ENCODE measurements around the gene ATP13A1. TPM values are rescaled to one million over a fixed set of nuclear protein-coding genes. Genes with fewer than 3 reads are reported as not detected.

Gene ATP13A1
- total RNA-seq, 4 donors from 2014 or later: 59.3 to 104 (median 81.7) TPM

GRCh38 chr19:19662871-19663255 is 613 bp downstream of the ATP13A1 start:
- intact Hi-C loops (cut with DNase I): loop anchor here (5.0 to 10.0 kb wide), 2 partner anchors 114 to 242 kb away; partner anchors contain the start of gene ZNF93
- H3K4me1 ChIP-seq: peaks cover 21 to 37% (median 28%) of the 10 kb centered on the region in 4 donors
- DNase-seq (ENCODE audit: extremely low spot score): no peak
- 20% methylated on average over 6 of the region's 17 CpGs for WGBS
- TF ChIP-seq POLR2AphosphoS5 (IDR thresholded peaks at IDR 0.05): no peak
- TF ChIP-seq POLR2A (IDR thresholded peaks at IDR 0.05; ENCODE audit: low read depth): no peak
- no peak for TF ChIP-seq CTCF (IDR thresholded peaks at IDR 0.05)
- no peak for TF ChIP-seq EP300 (IDR thresholded peaks at IDR 0.05)
- no peaks in the 10 kb centered on the region for H3K9me3 ChIP-seq
- peak overlapping the region; percentile 87 to 95 (median 92) for H3K27ac ChIP-seq (replicated peaks in 1 of 4)
- H3K36me3 ChIP-seq: peaks cover 16 to 25% (median 22%) of the 10 kb centered on the region in 4 donors
- H3K4me3 ChIP-seq: peak overlapping the region; percentile 73 to 99 (median 94)
- H3K27me3 ChIP-seq: no peaks in the 10 kb centered on the region

GRCh38 chr19:19662344-19662743 is 1.1 kb downstream of the ATP13A1 start:
- intact Hi-C loops (cut with DNase I): loop anchor here (5.0 to 10.0 kb wide), 2 partner anchors 115 to 242 kb away; partner anchors contain the start of gene ZNF93
- Histone ChIP-seq H3K27me3 (no peaks in the 10 kb centered on the region), H3K36me3 (peaks cover 16 to 30% (median 28%) of the 10 kb centered on the region in 4 donors), H3K9me3 (no peaks in the 10 kb centered on the region), H3K4me1 (peaks cover 21 to 36% (median 28%) of the 10 kb centered on the region in 4 donors), H3K27ac (replicated peaks in 1 of 4) (peak overlapping the region in 1 of 4 donors; percentile 95), H3K4me3 (peak overlapping the region; percentile 73 to 99 (median 94))
- no peak for DNase-seq (ENCODE audit: extremely low spot score)
- WGBS: 71% methylated on average over 8 of the region's 8 CpGs
- TF ChIP-seq CTCF (IDR thresholded peaks at IDR 0.05) (no peak), POLR2AphosphoS5 (IDR thresholded peaks at IDR 0.05) (no peak), EP300 (IDR thresholded peaks at IDR 0.05) (no peak), POLR2A (IDR thresholded peaks at IDR 0.05; ENCODE audit: low read depth) (no peak)

- 75% methylated on average over 18 of the region's 18 CpGs for whole genome bisulfite sequencing
- no peak for DNase-seq (ENCODE audit: extremely low spot score)
- Histone ChIP-seq H3K36me3 (peaks cover 22 to 36% (median 33%) of the 10 kb centered on the region in 4 donors), H3K27ac (replicated peaks in 1 of 4) (no peak overlapping the region), H3K4me1 (peaks cover 21 to 36% (median 28%) of the 10 kb centered on the region in 4 donors), H3K9me3 (no peaks in the 10 kb centered on the region), H3K27me3 (no peaks in the 10 kb centered on the region), H3K4me3 (no peak overlapping the region)
- intact Hi-C loops (cut with DNase I): loop anchor here (5.0 to 10.0 kb wide), 2 partner anchors 116 to 243 kb away; partner anchors contain the start of gene ZNF93
- TF ChIP-seq EP300 (IDR thresholded peaks at IDR 0.05) (no peak), CTCF (IDR thresholded peaks at IDR 0.05) (no peak), POLR2AphosphoS5 (IDR thresholded peaks at IDR 0.05) (no peak), POLR2A (IDR thresholded peaks at IDR 0.05; ENCODE audit: low read depth) (no peak)
These were observed 1.7 kb downstream of the ATP13A1 start for GRCh38 chr19:19661675-19662251.

GRCh38 chr19:19661141-19661674 is 2.3 kb downstream of the ATP13A1 start:
- Histone ChIP-seq H3K36me3 (peaks cover 27 to 42% (median 39%) of the 10 kb centered on the region in 4 donors), H3K4me3 (no peak overlapping the region), H3K4me1 (peaks cover 21 to 36% (median 28%) of the 10 kb centered on the region in 4 donors), H3K9me3 (no peaks in the 10 kb centered on the region), H3K27ac (replicated peaks in 1 of 4) (no peak overlapping the region), H3K27me3 (no peaks in the 10 kb centered on the region)
- intact Hi-C loops (cut with DNase I): loop anchor here (5.0 to 10.0 kb wide), 2 partner anchors 116 to 244 kb away; partner anchors contain the start of gene ZNF93
- no peak for DNase-seq (ENCODE audit: extremely low spot score)
- TF ChIP-seq EP300 (IDR thresholded peaks at IDR 0.05): no peak
- 82% methylated on average over 10 of the region's 10 CpGs for WGBS

GRCh38 chr19:19659646-19660245 is 3.7 kb downstream of the ATP13A1 start:
- WGBS: 89% methylated on average over 14 of the region's 17 CpGs
- no peaks in the 10 kb centered on the region for H3K27me3 ChIP-seq
- peaks cover 41 to 56% (median 54%) of the 10 kb centered on the region in 4 donors for H3K36me3 ChIP-seq
- no peaks in the 10 kb centered on the region for H3K9me3 ChIP-seq
- TF ChIP-seq POLR2A (IDR thresholded peaks at IDR 0.05; ENCODE audit: low read depth) (no peak), POLR2AphosphoS5 (IDR thresholded peaks at IDR 0.05) (no peak), EP300 (IDR thresholded peaks at IDR 0.05) (no peak), CTCF (IDR thresholded peaks at IDR 0.05) (no peak)
- no peak overlapping the region for H3K27ac ChIP-seq (replicated peaks in 1 of 4)
- peaks cover 21 to 36% (median 28%) of the 10 kb centered on the region in 4 donors for H3K4me1 ChIP-seq
- intact Hi-C loops (cut with DNase I): loop anchor here (5.0 to 10.0 kb wide), 2 partner anchors 118 to 245 kb away; partner anchors contain the start of gene ZNF93
- DNase-seq (ENCODE audit: extremely low spot score): no peak
- no peak overlapping the region for H3K4me3 ChIP-seq

Data from esophagus muscularis mucosa (tissue), 4 donors.